CD4-positive, alpha-beta T cell treated with Interleukin-6 at 100 ng/mL for 8 hours (primary cell): Measurements from ENCODE around the gene ITPKC.

Experiments used
- DNase-seq: peaks from one replicate; pipeline ENCODE4 v3.0.0-alpha.2; 2020; ENCODE audit warnings: mixed read lengths, low spot score

The ITPKC gene

GRCh38 chr19:40716482-40717324, at the start of gene ITPKC, which contains the start of gene COQ8B:
Gene ITPKC (plus strand): TSS chr19:40717112. CDS start chr19:40717136, 24 bp downstream.
Gene COQ8B (minus strand): TSS chr19:40716886. CDS start chr19:40714632, 2,254 bp downstream.
- DNase-seq: peak; percentile 97

GRCh38 chr19:40667602-40668001, 49.3 kb upstream of the ITPKC start:
- DNase-seq: no peak

GRCh38 chr19:40668991-40669614, 47.8 kb upstream of the ITPKC start:
- no peak for DNase-seq

- no peak for DNase-seq
Measured at GRCh38 chr19:40671404-40671803, 45.5 kb upstream of the ITPKC start.

GRCh38 chr19:40672038-40672437, 44.9 kb upstream of the ITPKC start:
- no peak for DNase-seq

GRCh38 chr19:40672573-40673299, 44.2 kb upstream of the ITPKC start:
- no peak for DNase-seq

- DNase-seq: no peak
Measured at GRCh38 chr19:40673397-40673796, 43.5 kb upstream of the ITPKC start.

- DNase-seq: no peak
Measured at GRCh38 chr19:40674291-40674690, 42.6 kb upstream of the ITPKC start.

- DNase-seq: no peak
Measured at GRCh38 chr19:40677156-40677555, 39.8 kb upstream of the ITPKC start.

- no peak for DNase-seq
Measured at GRCh38 chr19:40681039-40681438, 35.9 kb upstream of the ITPKC start.

- no peak for DNase-seq
Measured at GRCh38 chr19:40682431-40682964, 34.4 kb upstream of the ITPKC start.

- no peak for DNase-seq
Measured at GRCh38 chr19:40683437-40683836, 33.5 kb upstream of the ITPKC start.

- DNase-seq: no peak
Measured at GRCh38 chr19:40684280-40684679, 32.6 kb upstream of the ITPKC start.

- no peak for DNase-seq
Measured at GRCh38 chr19:40685016-40685526, 31.8 kb upstream of the ITPKC start.

GRCh38 chr19:40685563-40685962, 31.3 kb upstream of the ITPKC start:
- DNase-seq: no peak

GRCh38 chr19:40686882-40687524, 29.9 kb upstream of the ITPKC start:
- no peak for DNase-seq

GRCh38 chr19:40687525-40688016, 29.3 kb upstream of the ITPKC start:
- no peak for DNase-seq

GRCh38 chr19:40688309-40688708, 28.6 kb upstream of the ITPKC start:
- no peak for DNase-seq

- no peak for DNase-seq
Measured at GRCh38 chr19:40688987-40689338, 27.9 kb upstream of the ITPKC start.

GRCh38 chr19:40689339-40690049, 27.4 kb upstream of the ITPKC start:
- no peak for DNase-seq
